Activated CD8-positive, alpha-beta memory T cell treated with anti-CD3 and anti-CD28 coated beads for 48 hours (primary cell): ENCODE data around the gene PIGV.

ENCODE experiments used
- DNase-seq, 3 experiments: peaks; one replicate each; pipeline ENCODE4 v3.0.0-alpha.2; 2020; ENCODE audit warnings: low read depth in 2 of 3, low spot score in 2 of 3

PIGV gene

DNA sequence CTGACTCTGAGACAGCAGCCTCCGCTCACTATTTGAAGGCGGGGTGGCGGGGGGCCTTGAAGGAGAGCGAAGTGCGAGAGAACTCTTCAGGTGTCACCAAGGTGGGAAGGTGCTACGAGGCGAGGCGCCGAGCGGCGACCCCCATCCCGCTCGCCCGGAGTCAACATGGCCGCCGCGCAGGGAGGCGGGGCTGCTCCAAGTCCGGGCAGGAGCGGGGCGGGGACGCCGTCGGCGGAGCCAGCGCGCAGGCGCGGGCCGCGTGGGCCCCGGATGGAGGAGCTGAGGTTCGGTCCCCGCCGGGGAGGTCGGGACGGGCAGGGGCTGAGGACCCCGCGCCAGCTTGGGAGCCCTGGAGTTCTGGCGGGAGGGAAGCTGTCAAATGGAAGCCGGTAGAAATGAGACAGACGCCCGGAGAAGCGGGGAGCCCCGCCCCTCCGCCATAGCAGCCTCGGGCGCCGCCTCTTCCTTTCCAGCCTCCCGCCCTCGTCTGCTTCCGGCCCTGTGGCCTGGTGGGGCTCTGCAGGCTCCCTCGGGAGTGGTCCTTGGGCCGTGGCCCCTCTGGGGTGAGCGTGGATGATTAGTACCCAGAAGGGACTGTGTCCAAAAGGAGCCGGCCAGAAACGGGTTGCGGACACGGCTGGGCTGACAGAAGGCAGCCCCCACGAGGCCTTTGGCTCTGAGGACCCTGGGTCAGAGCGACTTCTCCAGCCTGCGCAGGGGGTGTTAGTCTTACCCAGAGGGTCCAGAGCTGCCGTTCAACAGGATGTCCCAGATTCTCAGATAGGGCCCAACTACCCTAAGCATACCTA is at the start of gene PIGV:
TSS of gene PIGV (plus strand) at position 245 of the 809 bp plus-strand sequence. CDS start 2,866 bp downstream, outside the sequence.
- DNase-seq = peak; percentile 69 to 86 (median 85)

DNA sequence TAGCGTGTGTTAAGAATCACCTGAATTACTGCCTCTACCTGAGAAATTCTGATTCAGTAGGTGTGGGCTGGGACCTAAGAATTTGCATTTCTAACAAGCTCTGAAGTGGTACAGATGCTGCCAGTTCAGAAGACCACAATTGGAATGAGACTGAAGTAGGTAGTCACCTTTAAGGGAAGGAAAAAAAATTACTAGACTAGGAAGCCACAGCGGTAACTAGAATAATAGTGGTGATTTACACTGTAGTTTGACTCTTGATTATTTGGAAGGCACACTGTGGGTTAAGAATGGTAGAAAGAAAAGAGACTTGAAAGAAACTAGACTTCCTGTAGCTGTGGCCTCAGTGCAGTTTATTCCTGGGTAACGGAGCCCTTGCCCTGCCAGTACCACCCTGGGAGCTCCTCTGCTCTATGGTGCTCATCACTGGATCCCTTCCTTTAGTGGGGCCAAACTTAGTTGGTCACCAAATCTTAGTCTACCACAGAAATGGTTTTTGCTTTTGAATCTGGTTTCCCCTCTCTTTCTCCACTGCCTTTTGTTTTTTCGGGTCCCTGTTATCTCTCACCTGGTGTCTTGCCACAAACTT is 48.3 kb upstream of the PIGV start:
- no peak for DNase-seq

DNA sequence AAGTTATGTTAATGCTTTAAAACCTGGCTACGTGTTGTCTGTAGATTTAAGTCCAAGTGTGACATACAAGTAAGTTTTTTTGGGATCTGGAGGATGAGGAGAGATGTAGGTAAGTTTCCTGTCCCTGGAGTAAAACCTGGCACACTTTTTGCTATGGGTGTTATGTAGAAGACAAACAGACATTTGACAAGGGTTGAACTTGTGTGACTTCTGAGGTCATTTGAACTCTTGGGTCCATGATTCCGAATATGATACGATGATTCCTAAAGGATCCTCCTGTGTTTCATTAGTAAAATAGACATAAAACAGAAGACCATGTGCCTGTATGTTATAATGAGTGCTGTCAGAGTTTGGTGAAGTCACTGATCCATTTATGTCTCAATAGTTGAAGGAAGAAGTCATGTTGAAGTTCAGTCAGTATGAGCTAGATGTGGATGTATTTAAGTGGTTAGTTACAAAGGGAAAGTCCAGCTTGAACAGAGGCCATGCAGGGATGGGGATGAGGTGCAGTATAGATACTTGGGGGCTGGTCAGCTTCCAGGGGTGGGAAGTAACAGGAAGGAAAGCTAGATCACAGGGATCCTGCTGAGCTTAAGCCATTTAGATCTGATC is 47.6 kb upstream of the PIGV start:
- no peak for DNase-seq

DNA sequence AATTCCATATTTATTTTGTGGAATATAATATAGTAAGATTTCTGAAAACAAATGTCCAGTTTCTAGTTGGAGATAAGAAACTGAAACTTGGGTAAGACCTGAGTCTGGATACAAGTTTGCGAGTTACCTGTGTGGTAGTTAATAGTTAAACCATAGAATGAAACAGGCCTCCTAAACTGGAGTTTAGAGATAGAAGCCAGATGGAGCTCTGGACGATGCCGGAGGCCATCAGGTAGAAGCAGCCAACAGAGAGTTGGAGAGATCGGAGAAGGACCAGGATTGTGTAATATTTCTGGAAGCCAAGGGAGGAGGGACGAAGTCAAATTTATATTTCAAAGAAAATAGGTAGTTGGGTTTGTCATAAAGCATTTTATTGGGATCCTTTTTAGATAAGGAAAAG is 46.8 kb upstream of the PIGV start:
- no peak for DNase-seq

DNA sequence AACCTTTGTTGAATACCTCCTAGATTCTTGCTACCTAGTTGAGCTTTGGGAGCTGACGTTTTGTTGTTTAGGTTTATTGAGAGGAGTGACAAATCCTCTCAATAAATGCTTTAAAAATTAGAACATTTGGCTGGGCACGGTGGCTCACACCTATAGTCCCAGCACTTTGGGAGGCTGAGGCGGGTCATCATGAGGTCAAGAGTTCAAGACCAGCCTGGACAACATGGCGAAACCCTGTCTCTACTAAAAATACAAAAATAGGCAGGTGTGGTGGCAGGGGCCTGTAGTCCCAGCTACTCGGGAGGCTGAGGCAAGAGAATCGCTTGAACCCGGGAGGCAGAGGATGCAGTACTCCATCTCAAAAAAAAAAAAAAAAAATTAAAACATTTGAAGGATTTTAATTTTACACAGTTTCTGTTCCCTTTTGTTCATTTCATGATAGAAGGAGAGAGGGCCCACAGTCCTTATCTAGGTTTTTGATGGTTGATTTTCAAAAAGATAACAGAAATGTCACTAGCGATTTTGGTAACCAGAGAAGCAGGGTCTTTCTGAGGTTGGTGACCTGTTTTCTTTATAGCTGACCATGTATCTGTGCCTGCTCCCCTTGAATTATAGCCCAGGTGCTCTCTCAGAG is 44.2 kb upstream of the PIGV start:
- DNase-seq = no peak

DNA sequence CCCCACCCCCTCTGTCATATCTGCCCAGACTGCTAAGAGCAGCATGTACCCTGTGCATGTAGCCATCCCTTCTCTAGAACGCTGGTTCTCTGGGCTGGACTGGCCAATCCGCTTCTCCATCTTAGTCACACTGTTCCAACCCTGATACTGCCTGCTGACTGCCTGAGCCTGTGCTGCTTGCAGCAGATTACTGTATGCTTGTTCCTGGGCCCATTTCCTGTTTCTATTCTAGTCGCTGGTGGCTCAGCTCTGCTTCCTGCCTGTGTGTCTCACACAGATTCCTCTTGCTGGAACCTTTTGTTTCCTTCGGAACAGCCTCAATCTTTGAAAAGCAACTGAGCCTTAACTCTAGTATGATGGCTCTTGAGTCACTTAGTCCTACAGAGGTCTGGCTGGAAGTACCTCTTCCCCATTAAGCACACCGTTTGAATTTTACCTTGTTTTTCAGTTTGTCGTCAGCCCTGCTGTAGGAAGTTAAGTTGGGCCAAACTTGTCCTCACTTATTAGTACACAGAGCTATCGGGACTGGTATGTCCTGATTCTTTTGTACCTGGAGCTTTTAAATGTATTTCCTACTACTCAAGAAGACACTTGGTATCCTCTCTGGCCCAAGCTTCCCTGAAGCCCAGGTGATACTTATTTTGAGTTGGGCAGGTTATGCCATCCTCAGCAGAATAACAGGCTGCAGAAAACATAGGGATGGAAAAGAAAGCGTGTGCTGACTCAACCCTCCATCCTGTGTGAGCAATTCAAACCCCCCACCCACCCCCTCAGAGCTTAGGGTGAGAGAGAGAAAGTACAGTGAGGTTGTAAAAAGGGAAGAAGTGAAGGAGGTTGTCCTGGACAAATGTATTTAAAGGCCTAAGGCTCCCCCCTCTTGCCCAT is 43.4 kb upstream of the PIGV start:
- peak; percentile 29 to 62 (median 57) for DNase-seq

DNA sequence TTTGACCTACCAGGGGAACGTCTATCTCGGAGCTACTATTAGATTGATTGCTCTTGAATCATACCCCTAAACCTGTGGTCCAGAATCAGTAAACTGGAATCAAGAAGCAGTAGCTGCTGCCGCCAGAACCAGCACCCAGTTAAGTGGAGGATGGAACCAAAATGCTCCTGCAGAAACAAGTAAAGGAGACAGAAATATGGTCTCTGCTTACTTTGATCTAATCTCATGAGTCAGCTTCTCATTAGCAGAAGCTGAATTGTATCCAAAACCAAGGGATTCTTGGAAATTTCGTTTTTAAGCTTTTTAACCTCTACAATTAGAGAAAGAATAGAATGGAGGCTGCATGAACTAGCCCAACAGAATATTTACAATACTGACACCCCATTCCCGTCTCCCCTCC is 42.6 kb upstream of the PIGV start:
- DNase-seq = no peak

DNA sequence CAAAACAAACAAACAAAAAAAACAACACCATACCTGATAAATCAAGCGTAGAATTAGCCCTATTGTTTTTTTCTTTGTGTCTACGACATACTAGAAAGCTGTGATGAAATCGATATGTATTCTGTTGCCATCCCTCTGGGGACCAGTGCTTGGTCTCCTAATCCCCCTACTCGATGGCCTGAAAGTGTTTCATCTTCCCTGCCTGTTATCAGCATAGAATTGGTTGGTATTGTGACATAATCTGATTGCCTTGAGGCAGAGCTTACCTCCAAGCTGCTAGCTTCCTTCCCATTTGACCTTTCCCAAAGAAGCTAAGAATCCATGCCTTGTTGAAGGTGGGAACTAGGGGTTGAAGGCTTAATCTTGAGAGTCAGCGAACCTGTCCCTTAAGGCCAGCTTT is 40.7 kb upstream of the PIGV start:
- no peak for DNase-seq

DNA sequence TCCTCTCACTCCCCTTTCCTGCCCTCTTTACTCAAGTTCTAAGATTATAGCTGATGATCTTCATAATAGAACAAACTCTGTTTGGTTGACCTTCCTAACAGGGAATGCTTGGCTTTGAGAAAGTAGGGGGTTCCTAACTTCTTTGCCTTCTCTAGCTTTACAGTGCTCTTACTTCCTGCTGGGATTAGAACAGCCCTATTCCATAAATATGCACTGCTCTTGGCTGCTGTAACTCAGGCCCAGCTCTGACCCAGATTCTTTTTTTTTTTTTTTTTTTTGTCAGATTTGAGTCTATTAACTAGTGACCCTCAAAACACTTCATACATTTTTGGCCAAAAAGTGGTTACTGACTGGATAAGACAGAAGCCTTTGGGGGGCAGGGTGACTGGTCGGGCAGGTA is 39.4 kb upstream of the PIGV start:
- no peak for DNase-seq

DNA sequence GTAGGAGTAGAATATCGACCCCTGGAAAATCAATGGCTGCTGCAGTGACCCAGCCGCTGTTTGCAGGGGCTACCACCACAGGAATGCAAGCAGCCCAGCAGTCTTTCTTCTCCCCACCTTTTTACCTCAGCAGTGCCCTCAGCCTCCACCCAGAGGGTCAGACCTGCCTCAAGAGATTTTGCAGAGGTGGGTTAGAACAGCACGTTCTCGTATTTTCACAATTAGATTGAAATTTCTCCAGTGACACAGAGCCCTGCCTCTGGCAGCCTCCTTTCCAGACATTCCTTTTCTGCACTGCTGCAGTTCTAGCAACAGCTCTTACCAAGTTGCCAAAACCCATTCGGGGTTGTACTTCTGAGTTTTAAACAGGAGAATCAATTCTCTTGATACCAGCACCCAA is 38.3 kb upstream of the PIGV start:
- no peak for DNase-seq

DNA sequence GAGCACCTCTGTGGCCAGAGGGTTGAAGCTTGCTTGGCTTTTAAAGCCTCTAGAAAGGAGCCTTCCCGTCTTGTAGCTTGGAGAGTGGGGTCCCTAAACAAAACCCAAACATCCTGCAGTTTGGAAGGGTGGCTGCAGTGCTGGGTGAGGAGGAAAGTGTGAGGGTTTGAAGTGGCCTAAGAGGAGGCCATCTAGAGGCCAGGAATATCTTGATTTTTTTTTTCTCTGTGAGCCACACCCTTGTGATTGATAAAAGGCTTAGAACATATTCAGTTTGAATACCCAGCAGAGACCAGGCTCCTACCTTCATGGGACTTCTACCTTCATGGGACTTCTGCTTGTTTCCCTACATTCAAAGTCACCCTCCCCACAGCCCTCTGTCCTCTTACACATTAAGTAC is 37.3 kb upstream of the PIGV start:
- DNase-seq = no peak

DNA sequence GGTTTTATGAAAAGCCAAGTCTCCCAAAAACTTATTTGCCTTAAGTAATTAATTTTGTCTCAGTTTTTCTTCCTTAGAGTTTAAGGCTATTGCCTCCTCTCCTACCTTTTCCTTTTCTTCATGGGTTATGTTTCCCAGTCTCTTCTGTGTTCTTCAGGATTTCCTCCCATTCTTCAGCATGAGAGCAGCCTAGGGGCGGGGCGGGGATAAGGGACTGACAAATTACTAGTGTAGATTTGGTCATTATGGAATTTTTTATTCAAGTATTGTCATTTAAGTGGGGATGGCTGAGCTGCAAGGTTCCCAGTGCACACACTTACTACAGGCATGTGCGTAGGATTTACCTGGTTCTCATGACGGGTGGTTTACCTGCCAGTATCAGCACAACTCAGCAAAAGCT is 35.2 kb upstream of the PIGV start:
- DNase-seq = no peak

DNA sequence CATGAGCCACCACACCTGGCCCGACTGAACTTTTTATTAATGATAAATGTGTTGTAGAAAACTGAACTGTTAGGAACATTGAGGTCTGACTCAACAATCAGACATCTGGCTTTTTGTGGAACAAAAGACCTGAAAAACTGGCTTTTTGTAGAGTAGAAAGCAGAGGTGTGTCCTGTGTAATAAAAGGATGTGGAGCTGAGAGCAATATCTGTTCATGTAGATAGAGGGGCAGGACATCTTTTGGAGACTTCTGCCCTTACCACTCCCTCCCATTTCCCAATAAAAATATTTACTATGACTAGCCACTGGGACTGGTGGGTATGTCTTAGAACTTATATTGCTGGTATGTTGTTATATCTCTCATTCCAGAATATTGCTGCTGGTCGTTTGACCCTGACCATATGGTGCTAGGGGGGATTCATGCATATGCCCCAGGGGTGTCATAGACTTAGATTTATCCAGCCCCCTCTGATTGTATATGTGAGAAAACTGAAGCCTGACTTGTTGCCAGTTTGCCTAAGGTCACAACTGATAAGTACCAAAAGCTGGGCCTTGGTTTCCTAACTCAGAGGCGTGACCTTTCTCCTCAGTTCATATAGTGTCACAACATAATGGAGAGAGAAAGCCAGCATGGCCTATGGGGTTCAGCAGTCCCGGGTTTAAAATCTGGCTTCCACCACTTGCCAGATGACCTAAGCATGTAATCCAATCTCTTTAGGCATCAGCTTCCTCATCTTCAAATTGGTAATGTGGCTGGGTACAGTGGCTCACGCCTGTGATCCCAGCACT is 33.5 kb upstream of the PIGV start:
- DNase-seq = no peak

DNA sequence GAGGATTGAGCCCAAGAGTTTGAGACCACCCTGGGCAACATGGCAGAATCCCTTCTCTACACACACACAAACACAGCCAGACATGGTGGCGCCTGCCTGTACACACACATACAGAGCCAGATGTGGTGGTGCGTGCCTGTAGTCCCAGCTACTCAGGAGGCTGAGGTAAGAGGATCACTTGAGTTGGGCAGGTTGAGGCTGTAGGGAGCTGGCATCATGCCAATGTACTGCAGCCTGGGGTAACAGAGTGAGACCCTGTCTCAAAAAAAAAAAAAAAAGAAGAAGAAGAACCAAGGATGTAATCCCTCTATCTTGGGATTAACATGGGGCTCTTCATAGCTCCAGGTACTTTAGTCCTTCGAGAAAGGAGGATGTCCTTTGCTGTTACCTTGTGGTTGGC is 29.4 kb upstream of the PIGV start:
- no peak for DNase-seq

DNA sequence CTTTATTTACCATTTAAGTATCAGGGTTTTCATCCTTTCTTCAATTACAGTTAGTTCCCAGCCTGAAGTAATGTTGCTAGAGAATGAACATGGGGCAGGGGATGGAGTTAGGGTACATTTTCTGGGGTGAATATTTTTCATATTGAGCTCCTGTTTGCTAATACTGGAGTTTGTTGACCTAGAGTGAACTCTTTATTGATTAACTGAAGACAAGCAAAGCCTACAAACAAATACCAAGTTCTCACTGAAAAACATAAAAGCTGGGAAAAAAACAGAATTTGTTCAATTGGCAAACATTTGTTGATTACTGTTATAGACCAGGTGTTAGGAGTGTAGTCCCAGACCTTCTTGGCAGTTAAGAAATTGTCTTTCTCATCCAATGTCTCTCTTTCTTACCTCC is 28.2 kb upstream of the PIGV start:
- DNase-seq = no peak

DNA sequence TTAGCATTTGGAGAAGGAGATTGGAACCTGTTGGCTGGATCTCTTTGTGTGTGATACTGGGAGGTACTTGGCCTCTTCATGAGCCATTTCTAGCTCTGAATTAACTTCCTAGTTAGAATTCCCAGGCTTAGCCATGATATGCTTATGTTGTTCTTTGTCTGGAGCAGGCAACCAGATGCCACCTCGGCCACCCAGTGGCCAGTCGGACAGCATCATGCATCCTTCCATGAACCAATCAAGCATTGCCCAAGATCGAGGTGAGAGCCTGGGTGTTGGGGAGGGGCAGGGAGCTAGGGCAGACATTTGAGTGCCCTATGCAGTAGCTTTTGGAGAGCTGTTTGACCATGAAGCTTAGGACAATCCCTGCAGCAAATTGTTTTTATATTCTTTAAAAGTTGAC is 26.5 kb upstream of the PIGV start:
- DNase-seq = no peak

DNA sequence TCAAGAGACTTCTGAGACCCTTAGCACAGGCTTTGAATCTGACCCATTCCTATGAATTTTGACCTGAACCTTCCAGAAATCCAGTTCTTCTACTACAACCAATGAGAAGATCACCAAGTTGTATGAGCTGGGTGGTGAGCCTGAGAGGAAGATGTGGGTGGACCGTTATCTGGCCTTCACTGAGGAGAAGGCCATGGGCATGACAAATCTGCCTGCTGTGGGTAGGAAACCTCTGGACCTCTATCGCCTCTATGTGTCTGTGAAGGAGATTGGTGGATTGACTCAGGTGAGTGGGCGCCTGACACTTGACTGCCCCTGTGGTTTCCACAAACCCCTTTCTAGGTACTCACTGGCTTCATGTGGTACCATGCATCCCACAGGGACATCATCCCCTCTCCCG is 20.0 kb upstream of the PIGV start:
- no peak for DNase-seq

DNA sequence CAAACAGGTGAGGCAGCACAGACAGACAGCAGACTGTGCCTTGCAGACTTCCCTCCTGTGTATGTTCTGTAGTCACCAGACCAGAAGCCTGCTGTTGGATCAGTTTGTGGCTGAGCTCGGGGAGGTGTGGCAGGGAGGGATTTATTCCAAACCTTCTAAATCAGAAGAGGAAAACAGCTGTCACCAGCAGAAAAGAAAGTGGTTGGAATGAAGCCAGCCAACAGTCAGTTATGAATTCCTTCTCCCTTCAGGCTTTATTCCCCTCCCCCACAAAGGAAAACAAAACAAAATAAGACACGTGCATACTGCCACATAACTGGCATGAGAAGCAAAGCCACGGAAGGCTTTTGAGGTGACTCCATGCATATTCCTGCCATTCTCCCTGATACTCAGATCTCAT is 19.0 kb upstream of the PIGV start:
- DNase-seq = no peak

DNA sequence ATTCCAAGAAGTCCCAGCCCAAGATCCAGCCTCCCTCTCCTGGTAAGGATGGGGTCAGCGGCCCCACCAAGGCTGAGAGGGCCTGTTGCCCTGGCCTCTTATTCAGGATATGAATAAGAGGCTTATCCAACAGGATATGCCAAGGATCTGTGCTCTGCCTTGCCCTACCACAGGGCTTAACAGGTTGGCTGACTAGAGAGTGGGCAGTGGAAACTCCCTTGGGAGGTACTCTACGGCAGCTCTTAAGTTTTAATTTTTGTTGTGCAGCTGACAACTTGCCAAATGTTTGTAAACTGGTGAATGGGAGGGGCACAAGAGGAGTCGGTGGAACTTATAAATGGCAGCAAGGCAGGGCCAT is 16.5 kb upstream of the PIGV start:
- no peak for DNase-seq

DNA sequence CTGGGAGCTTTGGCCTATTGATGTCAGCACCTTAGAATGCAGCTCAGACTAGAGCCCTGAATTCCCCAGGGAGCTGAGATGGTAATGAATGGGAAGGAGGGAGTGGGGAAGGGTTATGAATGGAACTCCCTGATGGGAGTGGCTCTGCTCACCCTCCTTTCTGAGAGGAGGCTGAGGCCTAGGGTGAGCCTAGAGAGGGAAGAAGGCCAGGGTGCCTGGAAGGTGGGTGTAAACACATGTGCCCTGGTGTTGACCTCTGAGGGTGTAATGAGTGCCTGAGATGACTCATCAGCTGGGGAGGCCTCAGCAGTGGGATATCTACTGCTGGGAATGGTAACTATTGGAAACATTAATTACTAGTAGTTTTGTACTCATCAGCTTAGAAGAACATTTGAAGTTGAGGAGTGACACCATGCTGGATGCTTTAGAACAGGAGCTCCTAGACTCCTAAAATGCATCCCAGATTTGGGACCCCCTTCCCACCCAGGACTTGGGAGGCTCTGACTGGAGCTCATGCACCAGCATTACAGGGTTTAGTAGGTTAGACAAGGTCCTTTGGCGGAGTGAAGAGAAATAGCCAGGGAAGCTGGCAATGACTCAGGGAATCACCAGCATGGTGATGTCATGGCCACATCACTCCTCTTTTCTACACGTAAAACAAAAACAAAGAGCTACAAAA is 16.0 kb upstream of the PIGV start:
- DNase-seq = no peak
